CD4-positive, CD25-positive, alpha-beta regulatory T cell (primary cell): ENCODE measurements around the gene RABIF. TPM values are rescaled to one million over a fixed set of nuclear protein-coding genes. Genes with fewer than 3 reads are reported as not detected.

Experiments used
- ATAC-seq, 2 donors: fragments of 150-1000 bp; cut with Tn5 transposase; one replicate each; pipeline ENCODE4 v1.10.0; 2021; ENCODE audit warnings: low read depth in 2 of 2, moderate number of reproducible peaks in 2 of 2, moderate library complexity in 1 of 2
- DNase-seq, 3 donors: peaks; one replicate each; pipeline versions ENCODE4 v3.0.0 to v3.0.0-alpha.2; 2012 to 2022; ENCODE audit warnings: mixed read lengths in 1 of 3
- H3K27ac ChIP-seq: one replicate; pipeline ENCODE4 v1.7.0; 2013; ENCODE audit warnings: mild to moderate bottlenecking, low read length; ENCODE audit not compliant: insufficient read depth, poor library complexity, severe bottlenecking
- H3K27me3 ChIP-seq: one replicate; pipeline ENCODE4 v1.7.0; 2013; ENCODE audit warnings: low read length; ENCODE audit not compliant: control insufficient read depth, insufficient read depth
- H3K36me3 ChIP-seq: one replicate; pipeline ENCODE4 v1.7.0; 2013; ENCODE audit warnings: mild to moderate bottlenecking, low read length, moderate library complexity; ENCODE audit not compliant: control insufficient read depth, insufficient read depth
- H3K4me1 ChIP-seq: 2 replicates; pipeline ENCODE4 v1.7.0; 2013; ENCODE audit warnings: mild to moderate bottlenecking, low read length; ENCODE audit not compliant: insufficient read depth, control insufficient read depth, poor library complexity, severe bottlenecking
- H3K4me3 ChIP-seq: one replicate; pipeline ENCODE4 v1.7.0; 2013; ENCODE audit warnings: low read depth, mild to moderate bottlenecking, low read length, moderate library complexity
- H3K9me3 ChIP-seq, 2 experiments: 1 replicate in 1 of 2; 2 replicates in 1 of 2; pipeline ENCODE4 v1.7.0; 2013; ENCODE audit warnings: low read length in 2 of 2, mild to moderate bottlenecking in 1 of 2, moderate library complexity in 1 of 2; ENCODE audit not compliant: control insufficient read depth in 2 of 2
- H3K27ac Mint-ChIP-seq, 3 donors: one replicate each; pipeline ENCODE4 v1.8.0; 2020 to 2022; ENCODE audit warnings: mild to moderate bottlenecking in 3 of 3, mixed read lengths in 3 of 3, moderate library complexity in 2 of 3
- H3K27me3 Mint-ChIP-seq: one replicate; pipeline ENCODE4 v1.8.0; 2022; ENCODE audit warnings: mild to moderate bottlenecking, mixed read lengths
- H3K36me3 Mint-ChIP-seq: one replicate; pipeline ENCODE4 v1.8.0; 2020; ENCODE audit warnings: mixed read lengths
- H3K4me1 Mint-ChIP-seq, 4 donors: one replicate each; pipeline ENCODE4 v1.8.0; 2020 to 2022; ENCODE audit warnings: mixed read lengths in 4 of 4, mild to moderate bottlenecking in 1 of 4
- H3K4me3 Mint-ChIP-seq, 4 donors: one replicate each; pipeline ENCODE4 v1.8.0; 2020 to 2022; ENCODE audit warnings: mild to moderate bottlenecking in 4 of 4, mixed read lengths in 4 of 4, moderate library complexity in 3 of 4
- H3K9me3 Mint-ChIP-seq, 7 donors: one replicate each; pipeline ENCODE4 v1.8.0; 2020 to 2022; ENCODE audit warnings: mixed read lengths in 7 of 7, mild to moderate bottlenecking in 3 of 7, moderate library complexity in 2 of 7
- polyA plus RNA-seq, 4 donors: library from polyadenylated mRNA; unstranded; fragments of 300-500 nt; fragmentation: Illumina TruSeq; gene quantifications; one replicate each; pipeline ENCODE4 v1.2.3, GENCODE V29; 2021
- total RNA-seq: library from RNA; stranded (reverse); gene quantifications from one replicate; pipeline ENCODE4 v1.2.3, GENCODE V29; 2022

RABIF gene
- total and polyA plus RNA-seq, 5 donors from 2014 or later: 13.0 to 30.7 (median 26.8) TPM

GRCh38 chr1:202871367-202871766 lies 17.6 kb downstream of the RABIF start:
- no peaks in the 10 kb centered on the region for H3K4me1 Mint-ChIP-seq
- H3K4me3 Mint-ChIP-seq: no peak overlapping the region
- no peak overlapping the region for H3K27ac Mint-ChIP-seq
- DNase-seq (no peak), ATAC-seq (no peak)
- no peaks in the 10 kb centered on the region for H3K4me1 ChIP-seq
- no peaks in the 10 kb centered on the region for H3K9me3 Mint-ChIP-seq
- no peaks in the 10 kb centered on the region for H3K9me3 ChIP-seq
- H3K27me3 Mint-ChIP-seq: peaks cover 12% of the 10 kb centered on the region
- no peaks in the 10 kb centered on the region for H3K27me3 ChIP-seq
- no peaks in the 10 kb centered on the region for H3K36me3 ChIP-seq
- H3K4me3 ChIP-seq: no peak overlapping the region
- H3K36me3 Mint-ChIP-seq: peaks cover 3% of the 10 kb centered on the region
- H3K27ac ChIP-seq: no peak overlapping the region

DNA sequence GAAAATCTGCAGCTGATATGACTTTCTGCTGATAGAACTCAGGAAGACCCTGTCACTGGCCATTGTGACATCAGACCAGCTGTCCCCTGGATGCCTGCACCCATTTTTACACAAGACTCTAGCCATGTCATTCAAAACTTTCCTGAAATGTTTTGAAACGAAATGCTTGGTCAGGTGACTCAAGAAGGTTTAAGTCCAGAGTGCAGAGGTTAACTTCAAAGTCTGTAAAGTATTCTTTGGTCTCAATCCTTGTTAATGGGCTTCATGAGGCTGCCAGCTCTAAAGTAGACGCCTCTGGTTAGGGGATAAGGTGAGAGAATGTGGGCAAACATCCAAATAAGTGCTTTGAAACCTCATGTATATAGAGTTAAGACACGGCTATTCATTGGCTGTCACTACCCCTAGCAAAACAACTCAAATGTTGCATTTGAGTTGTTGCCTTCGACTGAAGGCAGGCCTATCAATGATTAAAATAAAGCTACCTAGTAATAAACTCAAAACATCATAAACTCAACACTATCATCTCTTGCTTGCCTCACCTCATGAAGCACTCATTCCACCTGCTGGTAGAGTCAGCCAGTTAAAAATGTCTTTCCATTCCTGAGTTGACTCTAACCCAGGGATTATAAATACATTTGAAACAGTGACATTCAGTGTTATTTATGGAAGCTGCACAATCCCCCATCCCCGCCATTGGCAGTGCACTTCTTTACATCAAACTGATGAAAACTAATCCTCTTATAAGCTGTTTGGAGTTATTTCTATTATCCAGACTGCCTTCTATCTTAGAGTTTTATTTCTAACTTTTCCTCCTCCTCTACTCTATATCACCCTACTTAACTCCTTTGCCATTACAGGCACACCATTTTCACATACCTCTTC lies 26.0 kb downstream of the RABIF start:
- Mint-ChIP-seq H3K9me3 (no peaks in the 10 kb centered on the region), H3K36me3 (no peaks in the 10 kb centered on the region), H3K27ac (no peak overlapping the region), H3K4me3 (peak overlapping the region in 3 of 4 donors; percentile 31 to 75 (median 73)), H3K4me1 (peaks cover 0 to 24% (median 10%) of the 10 kb centered on the region in 4 donors), H3K27me3 (peaks cover 84% of the 10 kb centered on the region)
- Histone ChIP-seq H3K4me1 (peaks cover 15% of the 10 kb centered on the region), H3K27ac (no peak overlapping the region), H3K4me3 (no peak overlapping the region), H3K27me3 (peaks cover 19% of the 10 kb centered on the region), H3K9me3 (no peaks in the 10 kb centered on the region), H3K36me3 (no peaks in the 10 kb centered on the region)
- ATAC-seq (no peak), DNase-seq (no peak)

- Mint-ChIP-seq H3K27ac (no peak overlapping the region), H3K27me3 (peaks cover 74% of the 10 kb centered on the region), H3K36me3 (no peaks in the 10 kb centered on the region), H3K4me1 (peaks cover 0 to 24% (median 10%) of the 10 kb centered on the region in 4 donors), H3K4me3 (peak overlapping the region; percentile 75 to 86 (median 85)), H3K9me3 (no peaks in the 10 kb centered on the region)
- Histone ChIP-seq H3K9me3 (no peaks in the 10 kb centered on the region), H3K27me3 (peaks cover 19% of the 10 kb centered on the region), H3K4me3 (peak overlapping the region; percentile 66), H3K36me3 (no peaks in the 10 kb centered on the region), H3K4me1 (peaks cover 15% of the 10 kb centered on the region), H3K27ac (no peak overlapping the region)
- peak; percentile 63 to 70 for ATAC-seq
- peak in 2 of 3 donors; percentile 22 to 43 for DNase-seq
These were observed 27.4 kb downstream of the RABIF start for GRCh38 chr1:202861420-202862132.

DNA sequence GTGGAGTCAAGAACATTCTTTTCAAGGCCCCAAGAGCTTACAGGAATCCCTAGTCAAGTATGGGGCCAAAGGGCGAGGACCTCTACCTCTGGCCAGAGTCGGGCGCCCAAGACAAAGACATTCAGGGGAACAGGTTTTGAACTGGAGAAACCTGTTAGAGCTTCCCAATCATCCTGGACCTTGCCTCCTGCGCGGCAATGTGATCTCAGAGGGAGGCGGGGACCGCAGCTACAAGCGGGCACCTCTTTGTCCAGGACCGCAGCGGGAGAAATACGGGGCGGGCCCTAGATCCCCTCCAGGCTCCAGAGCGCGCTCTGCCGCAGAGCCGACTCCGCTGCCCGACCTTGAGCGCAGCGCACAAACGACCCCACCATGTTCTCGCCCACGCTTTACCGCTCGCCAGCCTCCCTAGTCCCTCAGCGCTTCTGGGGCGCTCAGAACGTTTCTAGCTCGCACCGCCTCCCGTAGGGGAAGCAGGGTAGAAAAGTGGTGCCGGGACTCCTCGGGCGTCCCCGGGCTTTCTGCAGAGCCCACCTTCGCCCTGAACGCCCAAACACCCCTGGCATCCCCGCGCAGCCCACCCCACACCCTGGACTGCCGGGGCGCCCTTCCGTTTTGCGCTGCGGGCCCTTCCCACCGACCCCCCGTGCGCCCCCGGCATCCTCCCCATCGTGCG lies 28.1 kb downstream of the RABIF start:
- Mint-ChIP-seq H3K36me3 (no peaks in the 10 kb centered on the region), H3K9me3 (no peaks in the 10 kb centered on the region), H3K4me3 (peak overlapping the region; percentile 75 to 86 (median 85)), H3K27me3 (peaks cover 68% of the 10 kb centered on the region), H3K27ac (no peak overlapping the region), H3K4me1 (peaks cover 0 to 24% (median 10%) of the 10 kb centered on the region in 4 donors)
- DNase-seq: peak in 1 of 3 donors; percentile 34
- peak; percentile 23 to 49 for ATAC-seq
- Histone ChIP-seq H3K4me1 (peaks cover 15% of the 10 kb centered on the region), H3K36me3 (no peaks in the 10 kb centered on the region), H3K9me3 (no peaks in the 10 kb centered on the region), H3K27ac (no peak overlapping the region), H3K4me3 (no peak overlapping the region), H3K27me3 (peaks cover 19% of the 10 kb centered on the region)

DNA sequence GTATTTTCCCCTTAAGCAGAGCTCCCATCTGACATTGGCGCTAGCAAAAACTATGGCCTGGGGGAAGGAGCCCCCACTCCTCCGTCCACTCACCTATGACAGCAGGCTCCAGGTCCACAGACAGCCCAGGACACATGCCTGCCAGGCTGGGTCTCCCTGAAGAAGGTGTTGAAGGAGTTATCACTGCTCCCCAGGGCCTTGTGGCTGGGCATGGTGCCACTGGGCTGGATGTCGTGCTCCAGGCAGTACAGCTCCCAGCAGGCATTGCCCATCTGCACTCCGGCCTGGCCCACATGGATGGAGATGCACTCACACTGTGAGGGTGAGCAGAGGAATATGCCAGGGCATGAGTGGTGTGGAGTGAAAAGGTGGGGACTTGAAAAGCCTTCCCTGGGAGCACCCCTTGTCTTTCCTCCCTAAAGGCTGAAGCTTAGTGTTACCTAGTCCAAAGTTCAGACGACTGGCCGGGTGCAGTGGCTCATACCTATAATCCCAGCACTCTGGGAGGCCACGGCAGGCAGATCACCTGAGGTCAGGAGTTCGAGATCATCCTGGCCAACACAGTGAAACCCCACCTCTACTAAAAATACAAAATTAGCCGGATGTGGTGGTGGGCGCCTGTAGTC lies 30.0 kb downstream of the RABIF start:
- Mint-ChIP-seq H3K36me3 (no peaks in the 10 kb centered on the region), H3K9me3 (peaks cover 0 to 1% (median 0%) of the 10 kb centered on the region in 7 donors), H3K27ac (peak overlapping the region in 1 of 3 donors; percentile 71), H3K4me1 (peaks cover 0 to 24% (median 10%) of the 10 kb centered on the region in 4 donors), H3K4me3 (no peak overlapping the region), H3K27me3 (peaks cover 53% of the 10 kb centered on the region)
- H3K27me3 ChIP-seq: peaks cover 19% of the 10 kb centered on the region
- H3K27ac ChIP-seq: no peak overlapping the region
- no peaks in the 10 kb centered on the region for H3K36me3 ChIP-seq
- H3K9me3 ChIP-seq: no peaks in the 10 kb centered on the region
- no peak for ATAC-seq
- peaks cover 15% of the 10 kb centered on the region for H3K4me1 ChIP-seq
- no peak overlapping the region for H3K4me3 ChIP-seq
- DNase-seq: no peak

DNA sequence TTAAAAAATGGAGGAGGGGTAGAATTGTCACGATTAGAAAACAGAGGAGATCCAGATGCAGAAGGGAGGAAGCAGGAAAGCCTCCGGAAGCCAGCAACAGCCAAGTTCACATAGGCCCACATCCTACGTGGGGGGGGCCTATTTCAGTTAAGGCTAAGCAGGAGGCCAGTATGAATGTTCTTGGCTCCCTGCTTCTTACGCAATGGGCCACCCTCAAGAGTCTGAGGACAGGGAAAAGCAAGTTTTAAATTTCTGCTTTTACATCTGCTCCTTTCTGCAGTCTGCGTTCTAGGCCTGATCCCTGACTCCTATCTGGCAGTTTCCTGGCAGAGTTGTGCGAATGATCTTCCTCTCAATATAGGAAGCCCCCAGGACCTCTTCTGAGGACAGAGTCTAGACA lies 30.6 kb downstream of the RABIF start:
- H3K9me3 ChIP-seq: no peaks in the 10 kb centered on the region
- Mint-ChIP-seq H3K9me3 (peaks cover 0 to 1% (median 0%) of the 10 kb centered on the region in 7 donors), H3K27ac (peak overlapping the region in 1 of 3 donors; percentile 71), H3K4me1 (peaks cover 0 to 24% (median 10%) of the 10 kb centered on the region in 4 donors), H3K36me3 (no peaks in the 10 kb centered on the region), H3K27me3 (peaks cover 47% of the 10 kb centered on the region), H3K4me3 (no peak overlapping the region)
- ATAC-seq (no peak), DNase-seq (no peak)
- no peaks in the 10 kb centered on the region for H3K36me3 ChIP-seq
- no peak overlapping the region for H3K4me3 ChIP-seq
- H3K27ac ChIP-seq: no peak overlapping the region
- H3K4me1 ChIP-seq: peaks cover 15% of the 10 kb centered on the region
- peaks cover 16% of the 10 kb centered on the region for H3K27me3 ChIP-seq

DNA sequence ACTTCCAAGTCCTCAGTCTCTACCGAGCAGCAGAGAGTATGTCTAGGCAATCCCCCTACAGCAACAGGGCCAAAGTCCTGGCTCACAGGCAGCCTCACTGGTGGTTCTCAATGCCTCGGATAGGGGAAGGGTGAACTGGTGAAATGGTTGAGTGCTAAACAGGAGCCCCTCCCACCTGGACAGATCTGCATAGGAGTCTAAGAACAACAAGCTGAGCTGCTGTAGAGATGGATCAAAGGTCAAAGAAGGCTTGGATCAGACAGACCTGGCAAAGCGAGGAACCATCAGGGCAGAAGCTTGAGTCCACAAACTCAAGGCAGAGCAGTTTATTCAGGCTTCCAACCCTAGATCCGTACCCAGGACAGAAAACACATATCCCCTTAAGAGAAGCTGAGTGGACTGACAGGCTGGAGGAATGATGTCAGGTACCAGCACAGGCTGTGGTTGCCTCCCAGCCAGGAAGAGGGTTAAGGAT lies 31.8 kb downstream of the RABIF start:
- DNase-seq (no peak), ATAC-seq (no peak)
- Histone ChIP-seq H3K36me3 (no peaks in the 10 kb centered on the region), H3K4me3 (no peak overlapping the region), H3K27me3 (peaks cover 6% of the 10 kb centered on the region), H3K27ac (no peak overlapping the region), H3K4me1 (peaks cover 15% of the 10 kb centered on the region), H3K9me3 (no peaks in the 10 kb centered on the region)
- Mint-ChIP-seq H3K27me3 (peaks cover 36% of the 10 kb centered on the region), H3K4me1 (peaks cover 0 to 19% (median 7%) of the 10 kb centered on the region in 4 donors), H3K27ac (no peak overlapping the region), H3K4me3 (no peak overlapping the region), H3K36me3 (no peaks in the 10 kb centered on the region), H3K9me3 (peaks cover 0 to 1% (median 0%) of the 10 kb centered on the region in 7 donors)
